CD8-positive, alpha-beta memory T cell (primary cell): ENCODE measurements around the gene POLR2J2. TPM values are rescaled to one million over a fixed set of nuclear protein-coding genes. Genes with fewer than 3 reads are reported as not detected.
A peak's percentile ranks its signal among the peaks of the same experiment; 100 is the strongest.
"Not testable (repeated sequence)": the region's sequence is repeated elsewhere in the genome, so short reads cannot be mapped to it uniquely, and the experiment has no call there.

Experiments used
- CTCF ChIA-PET: fragments of 350-600 bp; sonication (Branson Sonifier 250); formaldehyde crosslinking; loops from one replicate; lab custom pipeline; 2021; ENCODE audit warnings: antibody characterized with exemption; lab: Charles Lee
- POLR2A ChIA-PET: fragments of 350-600 bp; sonication (Branson Sonifier 250); formaldehyde crosslinking; loops from one replicate; lab custom pipeline; 2021; ENCODE audit warnings: antibody characterized with exemption; lab: Charles Lee
- DNase-seq, 5 donors: peaks; one replicate each; pipeline versions ENCODE4 v3.0.0 to v3.0.0-alpha.2; 2020 to 2022; ENCODE audit warnings: mixed read lengths in 1 of 5
- H3K27ac ChIP-seq: one replicate; pipeline ENCODE4 v1.7.0; 2013; ENCODE audit warnings: low read depth, mild to moderate bottlenecking, low read length, moderate library complexity
- H3K27me3 ChIP-seq: 2 replicates; pipeline ENCODE4 v1.7.0; 2013; ENCODE audit warnings: low read length, mild to moderate bottlenecking; ENCODE audit not compliant: insufficient read depth, poor library complexity, severe bottlenecking
- H3K36me3 ChIP-seq: 2 replicates; pipeline ENCODE4 v1.7.0; 2013; ENCODE audit warnings: mild to moderate bottlenecking, low read length, moderate library complexity; ENCODE audit not compliant: insufficient read depth
- H3K4me1 ChIP-seq: 2 replicates; pipeline ENCODE4 v1.7.0; 2013; ENCODE audit warnings: mild to moderate bottlenecking, low read length, moderate library complexity; ENCODE audit not compliant: insufficient read depth
- H3K4me3 ChIP-seq: 2 replicates; pipeline ENCODE4 v1.7.0; 2013; ENCODE audit warnings: mild to moderate bottlenecking, low read length
- H3K9me3 ChIP-seq: 2 replicates; pipeline ENCODE4 v1.7.0; 2013; ENCODE audit warnings: mild to moderate bottlenecking, low read length
- H3K27ac Mint-ChIP-seq, 8 donors: one replicate each; pipeline ENCODE4 v1.8.0; 2020 to 2021; ENCODE audit warnings: mixed read lengths in 8 of 8, mild to moderate bottlenecking in 6 of 8, inconsistent platforms in 3 of 8, moderate library complexity in 3 of 8
- H3K27me3 Mint-ChIP-seq, 2 donors: one replicate each; pipeline ENCODE4 v1.8.0; 2020 to 2021; ENCODE audit warnings: mixed read lengths in 2 of 2, mild to moderate bottlenecking in 1 of 2, moderate library complexity in 1 of 2
- H3K36me3 Mint-ChIP-seq, 3 donors: one replicate each; pipeline ENCODE4 v1.8.0; 2020 to 2021; ENCODE audit warnings: mixed read lengths in 3 of 3, inconsistent platforms in 1 of 3, mild to moderate bottlenecking in 1 of 3
- H3K4me1 Mint-ChIP-seq, 3 donors: one replicate each; pipeline ENCODE4 v1.8.0; 2020 to 2021; ENCODE audit warnings: mixed read lengths in 3 of 3, inconsistent platforms in 1 of 3, mild to moderate bottlenecking in 1 of 3
- H3K4me3 Mint-ChIP-seq, 7 donors: one replicate each; pipeline ENCODE4 v1.8.0; 2020 to 2021; ENCODE audit warnings: mixed read lengths in 7 of 7, mild to moderate bottlenecking in 6 of 7, moderate library complexity in 4 of 7, inconsistent platforms in 2 of 7
- H3K9me3 Mint-ChIP-seq, 5 donors: one replicate each; pipeline ENCODE4 v1.8.0; 2020 to 2022; ENCODE audit warnings: mixed read lengths in 5 of 5, mild to moderate bottlenecking in 3 of 5, moderate library complexity in 2 of 5, inconsistent platforms in 1 of 5
- polyA plus RNA-seq: library from polyadenylated mRNA; unstranded; fragments of 300-500 nt; fragmentation: Illumina TruSeq; gene quantifications from one replicate; pipeline ENCODE4 v1.2.3, GENCODE V29; 2021
- total RNA-seq, 2 experiments: library from RNA; stranded (reverse); gene quantifications; one replicate each; pipeline ENCODE4 v1.2.3, GENCODE V29; 2021

POLR2J2 gene
- total and polyA plus RNA-seq, 3 experiments from 2014 or later, result 5.3 to 9.0 (median 8.2) TPM

- H3K36me3 Mint-ChIP-seq, H3K36me3 ChIP-seq, DNase-seq, H3K27ac Mint-ChIP-seq, H3K4me1 Mint-ChIP-seq, H3K4me3 Mint-ChIP-seq, H3K4me3 ChIP-seq, H3K9me3 ChIP-seq, CTCF ChIA-PET, H3K4me1 ChIP-seq, POLR2A ChIA-PET, H3K27ac ChIP-seq, H3K27me3 Mint-ChIP-seq, H3K9me3 Mint-ChIP-seq, H3K27me3 ChIP-seq: not testable (repeated sequence)
Measured at GRCh38 chr7:102680780-102681179, 9.3 kb upstream of the POLR2J2 start.

GRCh38 chr7:102675545-102675944 lies 4.1 kb upstream of the POLR2J2 start:
- CTCF ChIA-PET, H3K27ac ChIP-seq: not testable (repeated sequence)

GRCh38 chr7:102673447-102674067 lies 2.1 kb upstream of the POLR2J2 start:
- H3K9me3 Mint-ChIP-seq, POLR2A ChIA-PET, H3K4me1 Mint-ChIP-seq, H3K27me3 ChIP-seq, H3K27ac Mint-ChIP-seq, H3K4me3 ChIP-seq, DNase-seq, H3K4me1 ChIP-seq, H3K36me3 ChIP-seq, H3K27me3 Mint-ChIP-seq, H3K4me3 Mint-ChIP-seq, H3K27ac ChIP-seq, H3K9me3 ChIP-seq, CTCF ChIA-PET, H3K36me3 Mint-ChIP-seq: not testable (repeated sequence)

More at GRCh38 chr7:102675545-102675944, 4.1 kb upstream of the POLR2J2 start:
- H3K9me3 Mint-ChIP-seq, H3K9me3 ChIP-seq, H3K4me1 Mint-ChIP-seq, H3K27me3 Mint-ChIP-seq, H3K27me3 ChIP-seq, H3K36me3 Mint-ChIP-seq, H3K4me1 ChIP-seq, H3K27ac Mint-ChIP-seq, H3K4me3 Mint-ChIP-seq, DNase-seq, H3K36me3 ChIP-seq, H3K4me3 ChIP-seq, POLR2A ChIA-PET: not testable (repeated sequence)

- H3K9me3 ChIP-seq, POLR2A ChIA-PET, H3K27me3 ChIP-seq, H3K4me3 ChIP-seq, H3K36me3 Mint-ChIP-seq, H3K9me3 Mint-ChIP-seq, H3K36me3 ChIP-seq, H3K27me3 Mint-ChIP-seq, CTCF ChIA-PET, H3K4me3 Mint-ChIP-seq, DNase-seq, H3K4me1 Mint-ChIP-seq, H3K27ac ChIP-seq, H3K4me1 ChIP-seq: not testable (repeated sequence)
- H3K27ac Mint-ChIP-seq, result peak overlapping the region in 1 of 8 donors; percentile 81
Measured at GRCh38 chr7:102671956-102672307, 469 bp upstream of the POLR2J2 start.

- H3K9me3 Mint-ChIP-seq, H3K27me3 Mint-ChIP-seq, DNase-seq, H3K4me3 Mint-ChIP-seq, H3K27ac ChIP-seq, CTCF ChIA-PET, H3K27ac Mint-ChIP-seq, H3K9me3 ChIP-seq, H3K4me1 ChIP-seq, H3K4me3 ChIP-seq, H3K4me1 Mint-ChIP-seq, H3K27me3 ChIP-seq, H3K36me3 Mint-ChIP-seq, POLR2A ChIA-PET, H3K36me3 ChIP-seq: not testable (repeated sequence)
Measured at GRCh38 chr7:102667523-102667922, 3.9 kb downstream of the POLR2J2 start.

GRCh38 chr7:102666850-102667249 lies 4.6 kb downstream of the POLR2J2 start:
- H3K9me3 ChIP-seq, H3K4me3 ChIP-seq, H3K9me3 Mint-ChIP-seq, H3K4me3 Mint-ChIP-seq, H3K36me3 Mint-ChIP-seq, POLR2A ChIA-PET, H3K27ac Mint-ChIP-seq, H3K27ac ChIP-seq, H3K27me3 Mint-ChIP-seq, H3K4me1 ChIP-seq, CTCF ChIA-PET, H3K27me3 ChIP-seq, H3K36me3 ChIP-seq, H3K4me1 Mint-ChIP-seq, DNase-seq: not testable (repeated sequence)

- H3K27me3 Mint-ChIP-seq, H3K4me1 ChIP-seq, POLR2A ChIA-PET, H3K9me3 ChIP-seq, H3K36me3 ChIP-seq, H3K36me3 Mint-ChIP-seq, DNase-seq, H3K4me3 ChIP-seq, H3K27ac ChIP-seq, H3K27ac Mint-ChIP-seq, H3K4me1 Mint-ChIP-seq, H3K27me3 ChIP-seq, CTCF ChIA-PET, H3K9me3 Mint-ChIP-seq, H3K4me3 Mint-ChIP-seq: not testable (repeated sequence)
Measured at GRCh38 chr7:102664765-102665164, 6.7 kb downstream of the POLR2J2 start.

- DNase-seq, H3K4me1 Mint-ChIP-seq, H3K9me3 Mint-ChIP-seq: not testable (repeated sequence)
Measured at GRCh38 chr7:102649924-102650323, 21.5 kb downstream of the POLR2J2 start, which contains the start of gene SPDYE2B. Gene SPDYE2B, plus strand, starts transcription at chr7:102650319. Its CDS starts 2,030 bp downstream, at chr7:102652349.

GRCh38 chr7:102647813-102648212 lies 23.6 kb downstream of the POLR2J2 start:
- H3K4me1 ChIP-seq, CTCF ChIA-PET, POLR2A ChIA-PET, H3K4me3 ChIP-seq, H3K4me1 Mint-ChIP-seq, H3K27me3 Mint-ChIP-seq, H3K36me3 ChIP-seq, H3K27ac ChIP-seq, H3K9me3 ChIP-seq, H3K36me3 Mint-ChIP-seq, H3K27me3 ChIP-seq, H3K4me3 Mint-ChIP-seq, H3K27ac Mint-ChIP-seq, H3K9me3 Mint-ChIP-seq: not testable (repeated sequence)
- peak in 1 of 5 donors; percentile 29 for DNase-seq

More at GRCh38 chr7:102649924-102650323, 21.5 kb downstream of the POLR2J2 start, which contains the start of gene SPDYE2B:
- H3K36me3 Mint-ChIP-seq, H3K4me3 ChIP-seq, H3K4me1 ChIP-seq, H3K27me3 ChIP-seq, H3K9me3 ChIP-seq, H3K27ac ChIP-seq, H3K27ac Mint-ChIP-seq, H3K27me3 Mint-ChIP-seq, H3K36me3 ChIP-seq, CTCF ChIA-PET, POLR2A ChIA-PET, H3K4me3 Mint-ChIP-seq: not testable (repeated sequence)
